IMR-90 (cell line): ENCODE data around the gene STIM1. TPM values are rescaled to one million over a fixed set of nuclear protein-coding genes. Genes with fewer than 3 reads are reported as not detected.

Source experiments
- ATAC-seq: fragments of 200-7000 bp; cut with Tn5 transposase; 2 replicates; pipeline ENCODE4 v1.9.1; 2020; ENCODE audit warnings: low read depth, mild to moderate bottlenecking, moderate library complexity
- BruUV-seq: library from RNA; stranded (reverse); fragments of 400-500 nt; replicated peaks from 2 replicates; lab custom pipeline; 2021; lab: Mats Ljungman, UMichigan
- CTCF ChIA-PET: fragments of 300-600 bp; formaldehyde crosslinking; extraction: SDS; loops from one replicate; lab custom pipeline; 2021; ENCODE audit warnings: antibody characterized with exemption; lab: Yijun Ruan, JAX
- POLR2A ChIA-PET: fragments of 300-600 bp; sonication (Branson Sonifier 250); formaldehyde crosslinking; loops from one replicate; lab custom pipeline; 2022; ENCODE audit warnings: antibody characterized with exemption; ENCODE audit not compliant: unreplicated experiment; lab: Charles Lee
- DNase-seq: peaks from one replicate; pipeline ENCODE4 v3.0.0; 2013
- H2AFZ ChIP-seq: replicated peaks from 2 replicates; pipeline ENCODE3; 2013; ENCODE audit warnings: low read length, mild to moderate bottlenecking; ENCODE audit not compliant: poor library complexity
- H2AK5ac ChIP-seq: 2 replicates; pipeline ENCODE4 v1.6.1; 2013; ENCODE audit warnings: low read depth, low read length, inconsistent platforms
- H2AK9ac ChIP-seq: replicated peaks from 2 replicates; pipeline ENCODE3; 2013; ENCODE audit warnings: mild to moderate bottlenecking, low read depth, low read length, moderate library complexity; ENCODE audit not compliant: poor library complexity
- H2BK120ac ChIP-seq: 2 replicates; pipeline ENCODE4 v1.6.1; 2013; ENCODE audit warnings: low read depth, low read length, inconsistent platforms
- H2BK15ac ChIP-seq: 3 replicates; pipeline ENCODE4 v1.6.1; 2013; ENCODE audit warnings: low read depth, low read length, inconsistent platforms
- H2BK20ac ChIP-seq: 2 replicates; pipeline ENCODE4 v1.6.1; 2013; ENCODE audit warnings: low read depth, mild to moderate bottlenecking, inconsistent platforms, low read length, moderate library complexity
- H2BK5ac ChIP-seq: 2 replicates; pipeline ENCODE4 v1.6.1; 2013; ENCODE audit warnings: mild to moderate bottlenecking, low read depth, low read length, inconsistent platforms; ENCODE audit not compliant: poor library complexity, severe bottlenecking
- H3K14ac ChIP-seq: replicated peaks from 2 replicates; pipeline ENCODE4 v1.6.1; 2013; ENCODE audit warnings: low read depth, low read length, inconsistent platforms
- H3K18ac ChIP-seq: 2 replicates; pipeline ENCODE4 v1.6.1; 2013; ENCODE audit warnings: low read depth, low read length, control low read depth
- H3K23ac ChIP-seq: 2 replicates; pipeline ENCODE4 v1.6.1; 2013; ENCODE audit warnings: low read depth, low read length, inconsistent platforms
- H3K27ac ChIP-seq: 2 replicates; pipeline ENCODE4 v1.5.1; 2013; ENCODE audit warnings: mild to moderate bottlenecking, control low read depth, low read length; ENCODE audit not compliant: insufficient read depth
- H3K27me3 ChIP-seq: 2 replicates; pipeline ENCODE4 v1.6.1; 2013; ENCODE audit warnings: low read length; ENCODE audit not compliant: control insufficient read depth, insufficient read depth
- H3K36me3 ChIP-seq: 2 replicates; pipeline ENCODE4 v1.6.1; 2013; ENCODE audit warnings: low read length, mixed read lengths; ENCODE audit not compliant: control insufficient read depth, insufficient read depth
- H3K4ac ChIP-seq: 2 replicates; pipeline ENCODE4 v1.6.1; 2013; ENCODE audit warnings: low read depth, low read length, inconsistent platforms
- H3K4me1 ChIP-seq: 2 replicates; pipeline ENCODE4 v1.6.1; 2013; ENCODE audit warnings: low read length, mixed read lengths; ENCODE audit not compliant: control insufficient read depth, insufficient read depth
- H3K4me2 ChIP-seq: 2 replicates; pipeline ENCODE4 v1.6.1; 2013; ENCODE audit warnings: low read depth, mild to moderate bottlenecking, control low read depth, low read length, moderate library complexity
- H3K4me3 ChIP-seq: 2 replicates; pipeline ENCODE4 v1.5.1; 2013; ENCODE audit warnings: low read depth, mild to moderate bottlenecking, control low read depth, low read length, moderate library complexity; ENCODE audit not compliant: insufficient read depth
- H3K56ac ChIP-seq: 2 replicates; pipeline ENCODE4 v1.6.1; 2013; ENCODE audit warnings: low read length, inconsistent platforms; ENCODE audit not compliant: insufficient read depth; ENCODE audit errors: extremely low read depth
- H3K79me1 ChIP-seq, 2 experiments: 2 replicates each; pipeline ENCODE4 v1.6.1; 2013; ENCODE audit warnings: low read length in 2 of 2, inconsistent platforms in 1 of 2, low read depth in 1 of 2
- H3K9ac ChIP-seq: 2 replicates; pipeline ENCODE4 v1.6.1; 2013; ENCODE audit warnings: low read depth, low read length, control low read depth
- H3K9me1 ChIP-seq: 2 replicates; pipeline ENCODE4 v1.6.1; 2013; ENCODE audit warnings: low read length, inconsistent platforms; ENCODE audit not compliant: insufficient read depth
- H3K9me3 ChIP-seq: 2 replicates; pipeline ENCODE4 v1.6.1; 2013; ENCODE audit warnings: low read length; ENCODE audit not compliant: control insufficient read depth, insufficient read depth
- H4K20me1 ChIP-seq: 2 replicates; pipeline ENCODE4 v1.6.1; 2013; ENCODE audit warnings: low read length, inconsistent platforms; ENCODE audit not compliant: insufficient read depth
- H4K5ac ChIP-seq: 2 replicates; pipeline ENCODE4 v1.6.1; 2013; ENCODE audit warnings: mild to moderate bottlenecking, low read depth, low read length, control low read depth
- H4K8ac ChIP-seq, 2 experiments: 2 replicates each; pipeline ENCODE4 v1.6.1; 2013; ENCODE audit warnings: low read depth in 2 of 2, low read length in 2 of 2, control low read depth in 1 of 2, inconsistent platforms in 1 of 2
- H4K91ac ChIP-seq: 2 replicates; pipeline ENCODE4 v1.6.1; 2013; ENCODE audit warnings: low read depth, low read length, inconsistent platforms; ENCODE audit not compliant: insufficient read depth
- BHLHE40 ChIP-seq: fragments of 150-350 bp; IDR thresholded peaks from 2 replicates; pipeline ENCODE4 v1.6.1; 2016; ENCODE audit warnings: mild to moderate bottlenecking, low read depth, low read length
- CEBPB ChIP-seq: IDR thresholded peaks from 2 replicates; pipeline ENCODE4 v1.6.1; 2012; ENCODE audit warnings: low read depth, low read length, improper control_type of control experiment
- CHD1 ChIP-seq: IDR thresholded peaks from 2 replicates; pipeline ENCODE4 v1.6.1; 2012; ENCODE audit warnings: low read depth, low read length, improper control_type of control experiment
- MAFK ChIP-seq: IDR thresholded peaks from 2 replicates; pipeline ENCODE4 v1.6.1; 2012; ENCODE audit warnings: low read depth, low read length, improper control_type of control experiment
- MXI1 ChIP-seq: IDR thresholded peaks from 2 replicates; pipeline ENCODE4 v1.6.1; 2012; ENCODE audit warnings: low read depth, mild to moderate bottlenecking, low read length, moderate library complexity, borderline replicate concordance
- NFE2L2 ChIP-seq: fragments of 150-350 bp; IDR thresholded peaks from 2 replicates; pipeline ENCODE4 v1.6.1; 2016; ENCODE audit warnings: low read depth, mild to moderate bottlenecking, low read length
- POLR2A ChIP-seq: IDR thresholded peaks from 2 replicates; pipeline ENCODE4 v1.6.1; 2012; ENCODE audit warnings: mild to moderate bottlenecking, low read depth, low read length
- RAD21 ChIP-seq: IDR thresholded peaks from 2 replicates; pipeline ENCODE4 v1.6.1; 2012; ENCODE audit warnings: low read length, improper control_type of control experiment
- RFX5 ChIP-seq: IDR thresholded peaks from 2 replicates; pipeline ENCODE4 v1.8.0; 2012; ENCODE audit warnings: low read depth, mild to moderate bottlenecking, low read length, moderate library complexity
- SMC3 ChIP-seq: fragments of 150-350 bp; IDR thresholded peaks from 2 replicates; pipeline ENCODE4 v1.6.1; 2016; ENCODE audit warnings: low read depth, mild to moderate bottlenecking, antibody characterized with exemption, low read length, moderate library complexity
- WGBS, 2 experiments: methylation state at CpG; one replicate each; pipeline versions ENCODE4 v1.1.5 to v1.1.7; 2013; ENCODE audit warnings: missing lambda C conversion rate in 2 of 2; ENCODE audit not compliant: insufficient read length in 1 of 2; ENCODE audit errors: extremely low coverage in 2 of 2; 5-methylcytosine and 5-hydroxymethylcytosine counted together
- dilution Hi-C: fragments of 300-500 bp; cut with HindIII; formaldehyde crosslinking; loops from one replicate; pipeline ENCODE4 v1.14.3; 2018; ENCODE audit warnings: low sequenced_read_pairs; ENCODE audit not compliant: unreplicated experiment
- in situ Hi-C: fragments of 300-500 bp; cut with MboI; formaldehyde crosslinking; loops from 3 replicates; pipeline ENCODE4 v1.14.3; 2019; ENCODE audit warnings: low sequenced_read_pairs, inconsistent platforms, mixed read lengths
- intact Hi-C: fragments of 100-400 bp; cut with micrococcal nuclease; formaldehyde crosslinking; loops from 2 replicates; pipeline ENCODE4 v1.10.0; 2022
- polyA plus RNA-seq, 3 experiments: library from polyadenylated mRNA; depleted of rRNA; stranded (reverse); fragments of >200 nt; gene quantifications; 2 replicates each; pipeline ENCODE4 v1.2.3, GENCODE V29; 2012; ENCODE audit warnings: low replicate concordance in 1 of 3
- total RNA-seq: library from RNA; depleted of rRNA; stranded (reverse); fragments of >200 nt; gene quantifications from 2 replicates; pipeline ENCODE4 v1.2.3, GENCODE V29; 2012

STIM1 gene
- total and polyA plus RNA-seq, 2 of the 4 experiments (the other 2 are of a cell fraction): 17.9 to 23.0 TPM

- in situ Hi-C loops: no loop called here
- intact Hi-C loops: no loop called here
- Histone ChIP-seq H3K4me2 (no peak overlapping the region), H2BK5ac (no peak overlapping the region), H3K36me3 (peaks cover 40% of the 10 kb centered on the region), H2BK120ac (no peak overlapping the region), H3K4me1 (no peaks in the 10 kb centered on the region), H3K9ac (no peak overlapping the region), H3K4ac (no peak overlapping the region), H3K9me1 (peaks cover 3% of the 10 kb centered on the region; the same call in 1 of the 2 replicates), H3K27me3 (no peaks in the 10 kb centered on the region), H2AFZ (no peak overlapping the region), H2BK20ac (no peak overlapping the region), H4K5ac (no peak overlapping the region), H2AK5ac (no peak overlapping the region), H3K4me3 (no peak overlapping the region), H3K56ac (no peak overlapping the region), H3K9me3 (no peaks in the 10 kb centered on the region), H3K18ac (no peak overlapping the region), H3K79me1 (peaks cover 6 to 15% of the 10 kb centered on the region in 2 experiments; a peak in 3 of 4 replicates), H2AK9ac (no peak overlapping the region), H3K27ac (no peak overlapping the region), H4K8ac (no peak overlapping the region), H4K20me1 (no peaks in the 10 kb centered on the region), H4K91ac (no peak overlapping the region), H3K14ac (no peak overlapping the region), H2BK15ac (no peak overlapping the region), H3K23ac (no peak overlapping the region)
- POLR2A ChIA-PET: no interaction called here
- TF ChIP-seq CEBPB (no peak), MAFK (no peak), RAD21 (no peak), NFE2L2 (no peak), SMC3 (no peak), MXI1 (no peak), POLR2A (no peak), CHD1 (no peak), RFX5 (no peak), BHLHE40 (no peak)
- 83% methylated on average over 1 of the region's 6 CpGs; no CpG with 5 or more reads in 1 of the 2 experiments for WGBS, 2 experiments
- DNase-seq (peak; percentile 10), ATAC-seq (peak; percentile 56)
- no TSS peak for BruUV-seq
- CTCF ChIA-PET: interaction anchor here (1.1 kb wide), 1 partner anchor 8 kb away, joined by 3 read pairs; no protein-coding TSS in a partner anchor
- dilution Hi-C loops: no loop called here
Observed at GRCh38 chr11:4125141-4125540, 269.7 kb downstream of the STIM1 start.
